PC-9 (cell line): Measurements from ENCODE around the gene DPYSL5. TPM values are rescaled to one million over a fixed set of nuclear protein-coding genes. Genes with fewer than 3 reads are reported as not detected.

Source experiments
- BruUV-seq: library from RNA; stranded (reverse); fragments of 400-500 nt; replicated peaks from 2 replicates; lab custom pipeline; 2021; lab: Mats Ljungman, UMichigan
- CTCF ChIA-PET: fragments of 300-600 bp; sonication (Branson Sonifier 250); formaldehyde crosslinking; loops from one replicate; lab custom pipeline; 2022; ENCODE audit warnings: antibody characterized with exemption; lab: Charles Lee
- POLR2A ChIA-PET: fragments of 300-600 bp; sonication (Branson Sonifier 250); formaldehyde crosslinking; loops from one replicate; lab custom pipeline; 2022; ENCODE audit warnings: antibody characterized with exemption; ENCODE audit not compliant: unreplicated experiment; lab: Charles Lee
- DNase-seq, 2 experiments: peaks; one replicate each; pipeline versions ENCODE4 v3.0.0 to v3.0.0-alpha.2; 2015 to 2022; ENCODE audit warnings: mixed read lengths in 1 of 2
- H2AFZ ChIP-seq: fragments of 200-600 bp; sonication (generic); 2 replicates; pipeline ENCODE4 v1.8.1; 2017; ENCODE audit warnings: antibody characterized with exemption
- H3F3A ChIP-seq: fragments of 200-600 bp; sonication (generic); 2 replicates; pipeline ENCODE4 v1.8.1; 2017; ENCODE audit warnings: antibody characterized with exemption, mild to moderate bottlenecking, low read depth; ENCODE audit not compliant: insufficient read depth
- H3K27ac ChIP-seq: fragments of 200-600 bp; sonication (generic); 2 replicates; pipeline ENCODE4 v1.6.1; 2016; ENCODE audit warnings: mixed run types
- H3K27me3 ChIP-seq: fragments of 200-600 bp; sonication (generic); 2 replicates; pipeline ENCODE4 v1.6.1; 2016; ENCODE audit warnings: low read depth, mixed run types; ENCODE audit not compliant: insufficient read depth
- H3K36me3 ChIP-seq: fragments of 200-600 bp; sonication (generic); 2 replicates; pipeline ENCODE4 v1.6.1; 2016; ENCODE audit warnings: low read depth, mixed run types
- H3K4me1 ChIP-seq: fragments of 200-600 bp; sonication (generic); replicated peaks from 2 replicates; pipeline ENCODE4 v1.6.1; 2016; ENCODE audit warnings: mixed run types; ENCODE audit not compliant: insufficient read depth
- H3K4me2 ChIP-seq: fragments of 200-600 bp; sonication (generic); 2 replicates; pipeline ENCODE4 v1.6.1; 2017; ENCODE audit warnings: mixed run types
- H3K4me3 ChIP-seq: fragments of 200-600 bp; sonication (generic); 2 replicates; pipeline ENCODE4 v1.6.1; 2016; ENCODE audit warnings: mixed run types
- H3K79me2 ChIP-seq: fragments of 200-600 bp; sonication (generic); 2 replicates; pipeline ENCODE4 v1.6.1; 2017; ENCODE audit warnings: low read depth, mixed run types
- H3K9me2 ChIP-seq: fragments of 200-600 bp; sonication (generic); 2 replicates; pipeline ENCODE4 v1.8.1; 2017; ENCODE audit warnings: mild to moderate bottlenecking; ENCODE audit not compliant: insufficient read depth
- H3K9me3 ChIP-seq: fragments of 200-600 bp; sonication (generic); 2 replicates; pipeline ENCODE4 v1.8.1; 2016; ENCODE audit warnings: low read depth; ENCODE audit not compliant: insufficient read depth
- H4K20me1 ChIP-seq: fragments of 200-600 bp; sonication (generic); 2 replicates; pipeline ENCODE4 v1.8.1; 2017; ENCODE audit not compliant: insufficient read depth
- EZH2 ChIP-seq: fragments of 200-600 bp; sonication (generic); IDR thresholded peaks from 2 replicates; pipeline ENCODE4 v1.8.0; 2017; ENCODE audit warnings: antibody characterized with exemption, low read depth
- intact Hi-C: fragments of 100-400 bp; cut with micrococcal nuclease; formaldehyde crosslinking; loops from one replicate; pipeline ENCODE4 v1.10.0; 2022; ENCODE audit not compliant: unreplicated experiment
- total RNA-seq: library from RNA; stranded (reverse); gene quantifications from 2 replicates; pipeline ENCODE4 v1.2.3, GENCODE V29; 2021
- TF ChIP-seq, protein P1 (sequence below): fragments of 200-600 bp; sonication (generic); conservative IDR thresholded peaks from 2 replicates; pipeline ENCODE4 v1.6.1; 2017; ENCODE audit warnings: mixed run types, antibody characterized with exemption, mild to moderate bottlenecking, moderate library complexity

Gene DPYSL5
- total RNA-seq, 1 experiment from 2014 or later, result not detected

DNA sequence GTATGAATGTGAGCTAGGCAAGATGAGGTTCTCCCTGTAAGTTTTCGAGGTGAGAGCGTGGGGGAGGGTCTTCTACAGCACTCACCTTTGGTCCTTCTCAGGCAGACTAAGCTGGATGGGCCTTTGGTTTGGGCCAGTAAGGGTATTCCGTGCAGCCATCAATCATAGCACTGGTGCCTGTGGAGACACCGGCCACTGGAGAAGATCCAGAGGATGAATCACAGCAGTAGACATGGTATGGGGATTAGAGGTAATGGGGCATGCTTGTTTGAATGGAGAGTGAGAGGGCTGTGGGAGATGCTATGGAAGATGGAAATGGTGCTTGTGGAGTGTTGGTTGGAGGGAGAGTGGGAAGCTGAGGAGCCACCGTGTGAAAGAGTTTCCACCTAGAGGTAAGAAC lies 138.6 kb downstream of the DPYSL5 start:
- Histone ChIP-seq H3K27me3 (no peaks in the 10 kb centered on the region), H3F3A (peaks cover 14% of the 10 kb centered on the region; the same call in 1 of the 2 replicates), H3K4me3 (no peak overlapping the region), H3K9me2 (no peaks in the 10 kb centered on the region), H2AFZ (no peak overlapping the region), H3K9me3 (no peaks in the 10 kb centered on the region), H4K20me1 (no peaks in the 10 kb centered on the region), H3K4me2 (no peak overlapping the region), H3K27ac (no peak overlapping the region), H3K4me1 (peaks cover 30% of the 10 kb centered on the region), H3K79me2 (no peaks in the 10 kb centered on the region), H3K36me3 (no peaks in the 10 kb centered on the region)
- TF ChIP-seq, protein P1, sequence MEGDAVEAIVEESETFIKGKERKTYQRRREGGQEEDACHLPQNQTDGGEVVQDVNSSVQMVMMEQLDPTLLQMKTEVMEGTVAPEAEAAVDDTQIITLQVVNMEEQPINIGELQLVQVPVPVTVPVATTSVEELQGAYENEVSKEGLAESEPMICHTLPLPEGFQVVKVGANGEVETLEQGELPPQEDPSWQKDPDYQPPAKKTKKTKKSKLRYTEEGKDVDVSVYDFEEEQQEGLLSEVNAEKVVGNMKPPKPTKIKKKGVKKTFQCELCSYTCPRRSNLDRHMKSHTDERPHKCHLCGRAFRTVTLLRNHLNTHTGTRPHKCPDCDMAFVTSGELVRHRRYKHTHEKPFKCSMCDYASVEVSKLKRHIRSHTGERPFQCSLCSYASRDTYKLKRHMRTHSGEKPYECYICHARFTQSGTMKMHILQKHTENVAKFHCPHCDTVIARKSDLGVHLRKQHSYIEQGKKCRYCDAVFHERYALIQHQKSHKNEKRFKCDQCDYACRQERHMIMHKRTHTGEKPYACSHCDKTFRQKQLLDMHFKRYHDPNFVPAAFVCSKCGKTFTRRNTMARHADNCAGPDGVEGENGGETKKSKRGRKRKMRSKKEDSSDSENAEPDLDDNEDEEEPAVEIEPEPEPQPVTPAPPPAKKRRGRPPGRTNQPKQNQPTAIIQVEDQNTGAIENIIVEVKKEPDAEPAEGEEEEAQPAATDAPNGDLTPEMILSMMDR, result no peak
- TF ChIP-seq EZH2, result no peak
- intact Hi-C loops, result no loop called here
- POLR2A ChIA-PET, result no interaction called here
- CTCF ChIA-PET, result interaction anchor here (0.6 kb wide), 1 partner anchor 30 kb away, joined by 6 read pairs; no protein-coding TSS in a partner anchor
- no TSS peak for BruUV-seq
- DNase-seq, result no peak

DNA sequence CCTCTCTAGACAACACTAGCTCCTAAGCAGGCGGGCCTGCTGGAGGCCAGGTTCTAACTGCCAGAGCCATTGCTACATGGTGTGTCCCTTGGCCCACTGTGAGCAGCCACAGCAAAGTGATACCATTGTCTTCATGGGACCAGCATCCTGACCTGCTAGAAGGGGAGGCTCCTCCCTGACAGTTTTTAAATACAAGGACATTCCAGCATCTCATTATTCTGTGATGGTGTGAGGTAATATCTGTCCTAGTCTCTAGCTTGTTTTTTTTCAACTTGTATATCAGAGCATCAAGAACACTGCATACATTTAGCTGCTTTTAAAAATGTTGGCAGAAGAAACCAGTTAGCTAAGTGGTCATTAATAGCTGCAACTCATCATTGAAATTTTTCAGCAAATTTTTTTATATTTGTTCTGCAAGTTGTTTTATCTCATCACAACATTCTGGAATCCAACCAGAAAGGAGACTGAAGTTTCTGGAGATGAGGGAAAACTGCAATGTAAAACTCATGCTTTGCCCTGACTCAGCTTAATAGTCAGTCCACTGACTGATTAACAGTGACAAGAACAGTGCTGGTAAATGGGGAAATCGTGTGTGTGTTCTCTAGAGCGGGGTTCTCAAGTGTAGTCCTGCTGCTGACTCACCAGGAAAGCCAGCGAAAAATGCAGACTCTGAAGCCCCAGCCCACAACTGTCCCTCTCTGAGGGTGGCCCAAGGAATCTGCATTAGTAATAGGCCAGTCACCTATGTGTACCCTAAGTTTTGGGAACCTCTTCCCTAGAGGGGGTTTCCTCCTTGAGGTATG lies 140.3 kb downstream of the DPYSL5 start:
- H3F3A ChIP-seq, result peaks cover 14% of the 10 kb centered on the region; the same call in 1 of the 2 replicates
- H4K20me1 ChIP-seq, result no peaks in the 10 kb centered on the region
- intact Hi-C loops, result no loop called here
- no peak overlapping the region for H2AFZ ChIP-seq
- ChIA-PET CTCF (interaction anchor here (0.6 kb wide), 1 partner anchor 257 kb away, joined by 3 read pairs; no protein-coding TSS in a partner anchor), POLR2A (interaction anchor here (0.5 kb wide), 1 partner anchor 1136 kb away, joined by 5 read pairs; no protein-coding TSS in a partner anchor)
- no peaks in the 10 kb centered on the region for H3K9me2 ChIP-seq
- H3K4me1 ChIP-seq, result peaks cover 16% of the 10 kb centered on the region
- no peak overlapping the region for H3K4me3 ChIP-seq
- no peak for DNase-seq
- H3K36me3 ChIP-seq, result no peaks in the 10 kb centered on the region
- peak overlapping the region; percentile 23 for H3K27ac ChIP-seq
- no peaks in the 10 kb centered on the region for H3K9me3 ChIP-seq
- BruUV-seq, result no TSS peak
- H3K27me3 ChIP-seq, result no peaks in the 10 kb centered on the region
- TF ChIP-seq EZH2, result no peak
- H3K4me2 ChIP-seq, result 0 out of 2 replicates have a peak overlapping the region, but pooled peaks have one; percentile 15
- H3K79me2 ChIP-seq, result no peaks in the 10 kb centered on the region

DNA sequence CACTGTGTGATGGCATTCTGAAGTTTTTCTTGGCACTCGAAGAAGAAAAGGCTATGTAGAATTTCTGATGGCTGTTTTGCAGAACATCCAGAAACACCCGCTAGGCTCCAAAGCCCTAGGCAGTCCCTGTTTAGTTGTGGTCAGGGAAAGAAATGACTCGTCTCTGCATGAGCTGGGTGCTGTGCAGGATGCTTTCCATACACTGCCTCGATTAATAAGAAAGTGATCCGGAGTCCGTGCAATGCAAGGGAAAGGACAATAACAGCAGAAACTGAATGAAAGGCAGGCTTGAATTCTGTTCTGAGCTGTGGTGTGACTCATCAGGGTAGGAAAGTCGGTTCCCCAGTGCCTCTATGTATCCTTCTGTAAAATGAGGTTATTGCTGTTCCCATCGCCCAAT lies 141.2 kb downstream of the DPYSL5 start:
- BruUV-seq, result no TSS peak
- no peaks in the 10 kb centered on the region for H3K79me2 ChIP-seq
- H3K27ac ChIP-seq, result peak overlapping the region; percentile 23
- DNase-seq, result no peak
- 0 out of 2 replicates have a peak overlapping the region, but pooled peaks have one; percentile 15 for H3K4me2 ChIP-seq
- H2AFZ ChIP-seq, result no peak overlapping the region
- H3K36me3 ChIP-seq, result no peaks in the 10 kb centered on the region
- peaks cover 16% of the 10 kb centered on the region for H3K4me1 ChIP-seq
- ChIA-PET POLR2A (no interaction called here), CTCF (no interaction called here)
- peaks cover 14% of the 10 kb centered on the region; the same call in 1 of the 2 replicates for H3F3A ChIP-seq
- no peaks in the 10 kb centered on the region for H3K9me2 ChIP-seq
- TF ChIP-seq, protein P1, result no peak
- no peak for TF ChIP-seq EZH2
- no peaks in the 10 kb centered on the region for H4K20me1 ChIP-seq
- H3K4me3 ChIP-seq, result no peak overlapping the region
- no peaks in the 10 kb centered on the region for H3K27me3 ChIP-seq
- intact Hi-C loops, result no loop called here
- no peaks in the 10 kb centered on the region for H3K9me3 ChIP-seq
